GM21381 (cell line): ENCODE data around the gene AQP12B.

ENCODE experiments used
- ATAC-seq: cut with Tn5 transposase; IDR thresholded peaks from one replicate; pipeline ENCODE4 v1.9.1; 2021; ENCODE audit warnings: mild to moderate bottlenecking, moderate library complexity; ENCODE audit not compliant: unreplicated experiment

The AQP12B gene

GRCh38 chr2:240717681-240718581 is 35.2 kb upstream of the AQP12B start:
- ATAC-seq = no peak

- no peak for ATAC-seq
These were observed 34.5 kb upstream of the AQP12B start for GRCh38 chr2:240717181-240717641.

- ATAC-seq = no peak
These were observed 33.6 kb upstream of the AQP12B start for GRCh38 chr2:240716130-240716798.

- ATAC-seq = no peak
These were observed 32.4 kb upstream of the AQP12B start for GRCh38 chr2:240714747-240715725.

GRCh38 chr2:240713928-240714746 is 31.5 kb upstream of the AQP12B start:
- no peak for ATAC-seq

GRCh38 chr2:240713071-240713927 is 30.6 kb upstream of the AQP12B start:
- no peak for ATAC-seq

- ATAC-seq = no peak
These were observed 29.4 kb upstream of the AQP12B start for GRCh38 chr2:240712121-240712520.

GRCh38 chr2:240711701-240712100 is 29.0 kb upstream of the AQP12B start:
- no peak for ATAC-seq

- no peak for ATAC-seq
These were observed 28.6 kb upstream of the AQP12B start for GRCh38 chr2:240711296-240711695.

- ATAC-seq = no peak
These were observed 25.8 kb upstream of the AQP12B start for GRCh38 chr2:240708457-240708856.

GRCh38 chr2:240707821-240708220 is 25.1 kb upstream of the AQP12B start:
- ATAC-seq = no peak

- no peak for ATAC-seq
These were observed 24.5 kb upstream of the AQP12B start for GRCh38 chr2:240707043-240707756.

- ATAC-seq = no peak
These were observed 22.6 kb upstream of the AQP12B start for GRCh38 chr2:240705204-240705791.

- ATAC-seq = no peak
These were observed 22.0 kb upstream of the AQP12B start for GRCh38 chr2:240704651-240705050.

GRCh38 chr2:240703417-240704341 is 21.0 kb upstream of the AQP12B start:
- no peak for ATAC-seq

- no peak for ATAC-seq
These were observed 19.9 kb upstream of the AQP12B start for GRCh38 chr2:240702640-240703011.
